HAP-1 (cell line): ENCODE results near the gene ZC2HC1B.

Source experiments
- DNase-seq, 2 experiments: peaks; one replicate each; pipeline ENCODE4 v3.0.0-alpha.2; 2016 to 2020; ENCODE audit warnings: low spot score in 2 of 2
- H3K27me3 ChIP-seq: fragments of 250-450 bp; sonication (Bioruptor Pico); 2 replicates; pipeline ENCODE4 v1.5.1; 2020; ENCODE audit warnings: low read depth, mild to moderate bottlenecking, moderate library complexity
- H3K36me3 ChIP-seq: fragments of 250-450 bp; sonication (Bioruptor Pico); replicated peaks from 2 replicates; pipeline ENCODE4 v1.5.1; 2020; ENCODE audit warnings: mild to moderate bottlenecking
- H3K4me1 ChIP-seq: fragments of 250-450 bp; sonication (Bioruptor Pico); 2 replicates; pipeline ENCODE4 v1.5.1; 2020; ENCODE audit warnings: mild to moderate bottlenecking
- H3K4me3 ChIP-seq: fragments of 250-450 bp; sonication (Bioruptor Pico); 2 replicates; pipeline ENCODE4 v1.5.1; 2020; ENCODE audit warnings: mild to moderate bottlenecking, moderate library complexity
- H3K9me3 ChIP-seq: fragments of 250-450 bp; sonication (Bioruptor Pico); 2 replicates; pipeline ENCODE4 v1.5.1; 2020; ENCODE audit warnings: mild to moderate bottlenecking, moderate library complexity
- in situ Hi-C: fragments of 300-500 bp; cut with MboI; formaldehyde crosslinking; loops from 3 replicates; pipeline ENCODE4 v1.14.3; 2020; ENCODE audit warnings: low sequenced_read_pairs, inconsistent platforms, mixed read lengths

The ZC2HC1B gene

GRCh38 chr6:143864234-143864633 lies at the start of gene ZC2HC1B:
Gene ZC2HC1B (plus strand): TSS chr6:143864474. CDS start chr6:143864540, 66 bp downstream.
- Histone ChIP-seq H3K36me3 (peaks cover 28% of the 10 kb centered on the region), H3K9me3 (no peaks in the 10 kb centered on the region), H3K4me1 (peaks cover 13% of the 10 kb centered on the region), H3K4me3 (no peak within 1 kb of the TSS), H3K27me3 (no peaks in the 10 kb centered on the region)
- no peak for DNase-seq
- in situ Hi-C loops, result no loop called here

GRCh38 chr6:143817621-143818020 lies 46.7 kb upstream of the ZC2HC1B start:
- H3K27me3 ChIP-seq, result no peaks in the 10 kb centered on the region
- no peaks in the 10 kb centered on the region for H3K36me3 ChIP-seq
- H3K4me1 ChIP-seq, result no peaks in the 10 kb centered on the region
- H3K9me3 ChIP-seq, result no peaks in the 10 kb centered on the region
- in situ Hi-C loops, result no loop called here
- DNase-seq, result no peak
- no peak overlapping the region for H3K4me3 ChIP-seq

- in situ Hi-C loops, result no loop called here
- Histone ChIP-seq H3K4me1 (no peaks in the 10 kb centered on the region), H3K4me3 (no peak overlapping the region), H3K36me3 (no peaks in the 10 kb centered on the region), H3K27me3 (no peaks in the 10 kb centered on the region), H3K9me3 (no peaks in the 10 kb centered on the region)
- DNase-seq, result no peak
Measured at GRCh38 chr6:143821359-143821758, 42.9 kb upstream of the ZC2HC1B start.

GRCh38 chr6:143822584-143823024 lies 41.7 kb upstream of the ZC2HC1B start:
- in situ Hi-C loops, result no loop called here
- no peak for DNase-seq

GRCh38 chr6:143823548-143823947 lies 40.7 kb upstream of the ZC2HC1B start:
- Histone ChIP-seq H3K9me3 (no peaks in the 10 kb centered on the region), H3K4me1 (no peaks in the 10 kb centered on the region), H3K36me3 (no peaks in the 10 kb centered on the region), H3K4me3 (no peak overlapping the region), H3K27me3 (no peaks in the 10 kb centered on the region)
- DNase-seq, result no peak
- in situ Hi-C loops, result no loop called here

More at GRCh38 chr6:143822584-143823024, 41.7 kb upstream of the ZC2HC1B start:
- no peaks in the 10 kb centered on the region for H3K9me3 ChIP-seq
- no peaks in the 10 kb centered on the region for H3K36me3 ChIP-seq
- no peaks in the 10 kb centered on the region for H3K4me1 ChIP-seq
- no peaks in the 10 kb centered on the region for H3K27me3 ChIP-seq
- H3K4me3 ChIP-seq, result no peak overlapping the region

- H3K27me3 ChIP-seq, result no peaks in the 10 kb centered on the region
- no peaks in the 10 kb centered on the region for H3K36me3 ChIP-seq
- H3K4me3 ChIP-seq, result no peak overlapping the region
- peaks cover 6% of the 10 kb centered on the region; the same call in 1 of the 2 replicates for H3K4me1 ChIP-seq
- in situ Hi-C loops, result no loop called here
- no peak for DNase-seq
- no peaks in the 10 kb centered on the region for H3K9me3 ChIP-seq
Measured at GRCh38 chr6:143828572-143828971, 35.7 kb upstream of the ZC2HC1B start.

GRCh38 chr6:143836150-143836549 lies 28.1 kb upstream of the ZC2HC1B start:
- Histone ChIP-seq H3K4me3 (no peak overlapping the region), H3K27me3 (no peaks in the 10 kb centered on the region), H3K4me1 (no peaks in the 10 kb centered on the region), H3K9me3 (no peaks in the 10 kb centered on the region), H3K36me3 (no peaks in the 10 kb centered on the region)
- in situ Hi-C loops, result no loop called here
- DNase-seq, result no peak

- in situ Hi-C loops, result no loop called here
Measured at GRCh38 chr6:143838395-143838794, 25.9 kb upstream of the ZC2HC1B start.

GRCh38 chr6:143839196-143839595 lies 25.1 kb upstream of the ZC2HC1B start:
- peaks cover 9% of the 10 kb centered on the region for H3K4me1 ChIP-seq
- no peaks in the 10 kb centered on the region for H3K9me3 ChIP-seq
- in situ Hi-C loops, result no loop called here
- no peaks in the 10 kb centered on the region for H3K27me3 ChIP-seq
- peaks cover 6% of the 10 kb centered on the region for H3K36me3 ChIP-seq
- DNase-seq, result no peak
- H3K4me3 ChIP-seq, result no peak overlapping the region

More at GRCh38 chr6:143838395-143838794, 25.9 kb upstream of the ZC2HC1B start:
- no peak overlapping the region for H3K4me3 ChIP-seq
- no peaks in the 10 kb centered on the region for H3K27me3 ChIP-seq
- peaks cover 2% of the 10 kb centered on the region; the same call in 1 of the 2 replicates for H3K36me3 ChIP-seq
- H3K4me1 ChIP-seq, result peaks cover 7% of the 10 kb centered on the region; the same call in 1 of the 2 replicates
- no peak for DNase-seq
- no peaks in the 10 kb centered on the region for H3K9me3 ChIP-seq

- DNase-seq, result no peak
- Histone ChIP-seq H3K36me3 (peaks cover 21% of the 10 kb centered on the region), H3K27me3 (no peaks in the 10 kb centered on the region), H3K9me3 (no peaks in the 10 kb centered on the region), H3K4me1 (peaks cover 12% of the 10 kb centered on the region), H3K4me3 (no peak overlapping the region)
- in situ Hi-C loops, result no loop called here
Measured at GRCh38 chr6:143840595-143841265, 23.5 kb upstream of the ZC2HC1B start.

GRCh38 chr6:143842461-143842901 lies 21.8 kb upstream of the ZC2HC1B start:
- H3K9me3 ChIP-seq, result no peaks in the 10 kb centered on the region
- DNase-seq, result no peak
- H3K27me3 ChIP-seq, result no peaks in the 10 kb centered on the region
- peak overlapping the region; percentile 86 for H3K4me3 ChIP-seq
- in situ Hi-C loops, result no loop called here
- H3K4me1 ChIP-seq, result peaks cover 12% of the 10 kb centered on the region
- H3K36me3 ChIP-seq, result peaks cover 39% of the 10 kb centered on the region

GRCh38 chr6:143842902-143843676 lies 21.2 kb upstream of the ZC2HC1B start, which contains the start of gene LTV1:
Gene LTV1 (plus strand): TSS chr6:143843338. CDS start chr6:143843478, 140 bp downstream.
- Histone ChIP-seq H3K9me3 (no peaks in the 10 kb centered on the region), H3K4me3 (peak within 1 kb of the TSS; percentile 86), H3K4me1 (peaks cover 12% of the 10 kb centered on the region), H3K27me3 (no peaks in the 10 kb centered on the region), H3K36me3 (peaks cover 45% of the 10 kb centered on the region)
- in situ Hi-C loops, result no loop called here
- DNase-seq, result peak; percentile 87 to 96

- Histone ChIP-seq H3K4me1 (peaks cover 12% of the 10 kb centered on the region), H3K36me3 (peaks cover 51% of the 10 kb centered on the region), H3K9me3 (no peaks in the 10 kb centered on the region), H3K27me3 (no peaks in the 10 kb centered on the region), H3K4me3 (peak overlapping the region; percentile 86)
- in situ Hi-C loops, result no loop called here
- DNase-seq, result no peak
Measured at GRCh38 chr6:143843677-143843999, 20.6 kb upstream of the ZC2HC1B start.

GRCh38 chr6:143844006-143844405 lies 20.3 kb upstream of the ZC2HC1B start:
- Histone ChIP-seq H3K4me1 (peaks cover 12% of the 10 kb centered on the region), H3K4me3 (peak overlapping the region; percentile 86), H3K36me3 (peaks cover 54% of the 10 kb centered on the region), H3K9me3 (no peaks in the 10 kb centered on the region), H3K27me3 (no peaks in the 10 kb centered on the region)
- in situ Hi-C loops, result no loop called here
- DNase-seq, result no peak
